T-helper 1 cell (primary cell): Measurements from ENCODE around the gene CA7.

Experiments used
- DNase-seq, 5 donors: peaks; one replicate each; pipeline ENCODE4 v3.0.0-alpha.2; 2012 to 2020
- total RNA-seq, 4 donors: gene quantifications; one replicate each; lab custom pipeline; 2026; lab: John Stamatoyannopoulos, UW

Gene CA7
- 0 reads per million in 4 donors for total RNA-seq

- DNase-seq = no peak
Observed at GRCh38 chr16:66844342-66845079, at the start of gene CA7. CA7 (plus strand) TSS chr16:66844414; CDS start chr16:66844488, 74 bp downstream.

GRCh38 chr16:66798161-66798560, 46.1 kb upstream of the CA7 start:
- DNase-seq = no peak

- DNase-seq = no peak
Observed at GRCh38 chr16:66800856-66801255, 43.4 kb upstream of the CA7 start.

- no peak for DNase-seq
Observed at GRCh38 chr16:66801320-66802105, 42.7 kb upstream of the CA7 start, which contains the start of gene TERB1. TERB1 (minus strand) TSS chr16:66801584; CDS start chr16:66796798, 4,786 bp downstream.

GRCh38 chr16:66802159-66802558, 42.1 kb upstream of the CA7 start:
- DNase-seq = no peak

GRCh38 chr16:66809765-66810164, 34.4 kb upstream of the CA7 start:
- DNase-seq = no peak

GRCh38 chr16:66810391-66810790, 33.8 kb upstream of the CA7 start:
- no peak for DNase-seq

GRCh38 chr16:66811043-66811442, 33.2 kb upstream of the CA7 start:
- DNase-seq = no peak

- DNase-seq = no peak
Observed at GRCh38 chr16:66814734-66815133, 29.5 kb upstream of the CA7 start.

GRCh38 chr16:66824006-66824405, 20.2 kb upstream of the CA7 start:
- no peak for DNase-seq

GRCh38 chr16:66830422-66831404, 13.5 kb upstream of the CA7 start, which contains the start of gene NAE1:
NAE1 (minus strand) TSS chr16:66830976; CDS start chr16:66830899, 77 bp downstream.
- DNase-seq = peak; percentile 78 to 92 (median 84)

GRCh38 chr16:66832190-66832589, 12.0 kb upstream of the CA7 start:
- no peak for DNase-seq

GRCh38 chr16:66832661-66833305, 11.4 kb upstream of the CA7 start:
- DNase-seq = no peak

- no peak for DNase-seq
Observed at GRCh38 chr16:66834746-66835145, 9.5 kb upstream of the CA7 start.

GRCh38 chr16:66840883-66841282, 3.3 kb upstream of the CA7 start:
- DNase-seq = no peak

GRCh38 chr16:66841366-66841765, 2.8 kb upstream of the CA7 start:
- no peak for DNase-seq

GRCh38 chr16:66842765-66843164, 1.4 kb upstream of the CA7 start:
- DNase-seq = no peak

- no peak for DNase-seq
Observed at GRCh38 chr16:66843191-66843590, 1.0 kb upstream of the CA7 start.

GRCh38 chr16:66844009-66844341, 239 bp upstream of the CA7 start:
- no peak for DNase-seq

- no peak for DNase-seq
Observed at GRCh38 chr16:66845080-66845410, 831 bp downstream of the CA7 start.

GRCh38 chr16:66845791-66846221, 1.6 kb downstream of the CA7 start:
- DNase-seq = no peak

GRCh38 chr16:66846266-66846665, 2.1 kb downstream of the CA7 start:
- DNase-seq = no peak
